ENCODE data around the gene CLEC3B.

Gene CLEC3B

DNA sequence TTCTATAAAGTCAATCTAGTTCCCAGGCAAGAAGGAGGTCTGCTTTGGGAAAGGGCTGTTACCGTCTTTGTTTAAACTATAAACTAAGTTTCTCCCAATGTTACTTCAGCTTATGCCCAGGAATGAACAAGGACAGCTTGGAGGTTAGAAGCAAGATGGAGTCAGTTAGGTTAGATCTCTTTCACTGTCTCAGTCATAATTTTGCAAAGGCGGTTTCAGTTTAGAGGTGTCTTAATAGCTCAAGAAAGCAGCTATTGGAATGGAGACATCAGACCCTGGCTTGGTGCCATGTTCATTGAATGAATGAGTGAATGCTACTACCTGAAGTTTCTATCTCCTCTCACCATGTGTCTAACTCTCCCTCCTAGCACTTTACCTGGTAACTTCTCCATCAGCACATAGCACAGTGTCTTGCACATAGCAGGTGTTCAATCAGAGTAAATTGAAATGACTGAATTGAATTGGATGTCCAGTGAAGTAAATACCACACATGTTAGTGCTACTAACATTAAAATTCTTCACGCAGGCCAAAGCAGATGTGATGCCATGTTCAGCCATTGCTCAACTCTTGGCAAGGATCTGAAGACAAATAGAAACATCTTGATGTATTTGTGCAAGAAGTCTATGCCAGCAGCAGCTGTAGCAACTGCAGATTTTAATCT, 28.2 kb downstream of the CLEC3B start:
- no peak overlapping the region for H3K4me3 ChIP-seq (ENCODE audit: low read length)
- TF ChIP-seq, protein P1, sequence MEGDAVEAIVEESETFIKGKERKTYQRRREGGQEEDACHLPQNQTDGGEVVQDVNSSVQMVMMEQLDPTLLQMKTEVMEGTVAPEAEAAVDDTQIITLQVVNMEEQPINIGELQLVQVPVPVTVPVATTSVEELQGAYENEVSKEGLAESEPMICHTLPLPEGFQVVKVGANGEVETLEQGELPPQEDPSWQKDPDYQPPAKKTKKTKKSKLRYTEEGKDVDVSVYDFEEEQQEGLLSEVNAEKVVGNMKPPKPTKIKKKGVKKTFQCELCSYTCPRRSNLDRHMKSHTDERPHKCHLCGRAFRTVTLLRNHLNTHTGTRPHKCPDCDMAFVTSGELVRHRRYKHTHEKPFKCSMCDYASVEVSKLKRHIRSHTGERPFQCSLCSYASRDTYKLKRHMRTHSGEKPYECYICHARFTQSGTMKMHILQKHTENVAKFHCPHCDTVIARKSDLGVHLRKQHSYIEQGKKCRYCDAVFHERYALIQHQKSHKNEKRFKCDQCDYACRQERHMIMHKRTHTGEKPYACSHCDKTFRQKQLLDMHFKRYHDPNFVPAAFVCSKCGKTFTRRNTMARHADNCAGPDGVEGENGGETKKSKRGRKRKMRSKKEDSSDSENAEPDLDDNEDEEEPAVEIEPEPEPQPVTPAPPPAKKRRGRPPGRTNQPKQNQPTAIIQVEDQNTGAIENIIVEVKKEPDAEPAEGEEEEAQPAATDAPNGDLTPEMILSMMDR (IDR thresholded peaks at IDR 0.05; ENCODE audit: insufficient read depth, low read depth, low read length, missing control alignments): no peak
- DNase-seq (ENCODE audit: low read depth): peak; percentile 68

DNA sequence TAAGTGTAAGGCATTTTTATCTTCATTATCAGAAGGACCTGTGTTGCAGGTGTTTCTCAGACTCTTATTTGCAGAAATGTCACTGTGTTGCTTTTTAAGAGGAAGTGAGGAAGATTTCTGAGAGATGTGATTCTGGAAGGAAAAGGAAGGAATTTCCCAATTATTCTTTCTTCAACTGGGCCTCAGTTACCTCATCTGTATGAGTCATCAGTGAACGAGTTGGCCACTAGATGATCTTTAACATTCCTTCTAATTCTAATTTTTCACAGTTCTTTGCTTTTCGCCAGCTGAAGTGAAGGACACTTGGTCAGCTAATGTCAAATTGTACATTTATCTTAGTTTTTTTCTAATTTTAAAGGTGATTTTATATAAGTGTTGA, 28.9 kb downstream of the CLEC3B start:
- no peak overlapping the region for H3K4me3 ChIP-seq (ENCODE audit: low read length)
- DNase-seq (ENCODE audit: low read depth): peak; percentile 54
- TF ChIP-seq, protein P1 (IDR thresholded peaks at IDR 0.05; ENCODE audit: insufficient read depth, low read depth, low read length, missing control alignments): no peak

DNA sequence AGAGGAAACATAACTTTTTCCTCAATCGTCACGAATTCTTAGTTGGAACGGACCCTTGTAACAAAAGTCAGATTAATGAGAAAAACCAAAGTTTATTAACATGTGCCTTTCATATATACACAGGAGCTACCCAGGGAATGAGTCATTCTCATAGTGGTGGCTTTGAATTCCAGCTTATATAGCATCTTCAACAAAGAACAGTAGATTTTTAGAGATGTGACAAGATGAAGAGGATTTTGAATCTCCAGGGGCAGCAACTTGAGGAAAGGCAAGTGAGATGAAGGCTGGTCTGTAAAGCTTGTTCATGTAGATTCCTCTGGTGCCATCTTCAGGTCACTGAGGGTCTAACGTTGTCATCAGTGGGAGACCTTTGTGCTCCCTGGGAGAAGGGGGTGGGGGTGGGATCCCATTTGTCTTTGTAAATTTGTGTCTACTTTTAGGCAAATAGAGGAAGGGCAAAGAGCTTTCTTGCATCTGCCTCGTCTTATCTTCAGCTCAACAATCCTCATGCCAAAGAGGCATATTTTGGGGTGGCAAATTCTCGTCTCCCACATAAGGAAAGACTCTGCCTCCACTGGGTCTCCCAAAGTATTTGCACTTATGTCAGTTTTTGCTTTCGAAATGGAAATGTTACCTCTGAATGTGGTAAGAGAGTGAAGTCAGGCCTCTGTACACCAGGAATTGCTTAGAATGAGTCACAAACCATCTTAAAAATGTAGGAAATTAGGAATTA, 29.5 kb downstream of the CLEC3B start:
- DNase-seq (ENCODE audit: low read depth): peak; percentile 32
- H3K4me3 ChIP-seq (ENCODE audit: low read length): no peak overlapping the region
- TF ChIP-seq, protein P1 (IDR thresholded peaks at IDR 0.05; ENCODE audit: insufficient read depth, low read depth, low read length, missing control alignments): peak; percentile 24

DNA sequence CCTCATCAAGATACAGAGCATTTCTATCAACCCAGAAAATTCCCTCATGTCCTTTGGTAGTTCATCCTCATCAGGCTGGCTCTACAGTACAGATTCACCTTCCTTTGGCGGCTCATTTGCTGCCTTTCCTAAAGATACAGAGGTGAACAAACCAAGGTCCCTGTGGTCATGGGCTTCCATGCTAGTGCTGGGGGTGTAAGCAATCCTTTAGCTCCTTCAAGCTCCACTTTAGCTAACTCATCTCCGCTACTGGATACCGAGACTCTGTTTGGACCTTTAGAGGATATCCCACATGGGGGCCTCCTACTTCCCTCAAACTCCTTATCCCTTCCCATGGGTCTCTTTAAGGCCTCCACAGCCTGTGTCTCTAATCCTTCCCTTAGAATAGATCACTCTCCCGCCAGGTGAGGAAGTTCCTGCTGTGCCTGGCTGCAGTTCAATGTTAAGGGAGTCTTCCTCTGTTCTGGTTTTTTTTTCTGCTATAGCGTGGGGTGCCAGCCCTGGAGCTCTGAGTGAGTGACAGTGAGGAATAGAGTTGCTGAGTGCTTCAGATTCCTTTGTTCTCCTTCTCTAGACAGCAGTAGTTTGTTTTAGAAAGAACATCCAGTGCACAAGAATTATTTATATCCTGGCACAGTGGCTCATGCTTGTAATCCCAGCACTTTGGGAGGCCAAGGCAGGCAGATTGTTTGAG, 30.7 kb downstream of the CLEC3B start:
- H3K4me3 ChIP-seq (ENCODE audit: low read length): no peak overlapping the region
- TF ChIP-seq, protein P1 (IDR thresholded peaks at IDR 0.05; ENCODE audit: insufficient read depth, low read depth, low read length, missing control alignments): no peak
- no peak for DNase-seq (ENCODE audit: low read depth)

DNA sequence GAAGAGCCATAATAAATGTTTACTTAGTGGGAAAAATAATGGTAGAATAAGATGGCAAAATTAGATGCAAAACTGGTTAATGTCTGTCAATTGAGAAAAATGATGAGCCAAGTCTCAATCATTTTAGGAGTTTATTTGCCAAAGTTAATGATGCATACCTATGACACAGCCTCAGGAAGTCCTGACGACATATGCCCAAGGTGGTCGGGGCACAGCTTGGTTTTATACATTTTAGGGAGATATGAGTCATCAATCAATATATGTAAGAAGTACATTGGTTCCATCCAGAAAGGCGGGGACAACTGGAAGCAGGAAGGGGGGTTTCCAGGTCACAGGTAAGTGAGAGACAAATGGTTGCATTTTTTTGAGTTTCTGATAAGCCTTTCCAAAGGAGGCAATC, 31.5 kb downstream of the CLEC3B start:
- DNase-seq (ENCODE audit: low read depth): no peak
- TF ChIP-seq, protein P1 (IDR thresholded peaks at IDR 0.05; ENCODE audit: insufficient read depth, low read depth, low read length, missing control alignments): no peak

DNA sequence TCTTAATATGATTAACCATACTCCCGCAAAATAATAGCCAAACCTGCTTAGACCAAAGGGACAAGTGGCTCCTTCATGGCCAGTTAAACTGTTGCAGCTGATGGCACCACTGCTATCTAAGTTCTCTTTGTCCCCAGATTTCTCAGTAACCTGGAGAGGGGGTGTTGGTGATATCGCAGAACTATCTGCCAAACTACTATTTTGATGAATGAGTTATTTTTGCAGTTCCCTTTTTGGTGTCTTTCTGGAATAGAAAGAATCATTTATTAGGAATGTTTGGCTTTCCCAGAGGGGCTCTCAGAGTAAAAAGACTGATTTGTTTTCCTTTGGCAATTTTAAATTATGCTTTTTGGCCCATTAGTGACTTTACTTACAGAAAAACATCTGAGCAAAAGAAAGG, 33.0 kb downstream of the CLEC3B start:
- no peak overlapping the region for H3K4me3 ChIP-seq (ENCODE audit: low read length)
- no peak for DNase-seq (ENCODE audit: low read depth)
- TF ChIP-seq, protein P1 (IDR thresholded peaks at IDR 0.05; ENCODE audit: insufficient read depth, low read depth, low read length, missing control alignments): no peak

More for the DNA sequence above, 31.5 kb downstream of the CLEC3B start:
- no peak overlapping the region for H3K4me3 ChIP-seq (ENCODE audit: low read length)
